ENCODE results near the gene C10orf105. TPM values are rescaled to one million over a fixed set of nuclear protein-coding genes. Genes with fewer than 3 reads are reported as not detected.

The C10orf105 gene
- total RNA-seq, 2 experiments from 2014 or later = 0.09 to 0.15 TPM

GRCh38 chr10:71727105-71727737 is 7.6 kb upstream of the C10orf105 start:
- DNase-seq (ENCODE audit: low spot score) = peak; percentile 84
- Histone ChIP-seq H3K4me3 (ENCODE audit: low read depth, low read length, poor library complexity, severe bottlenecking) (peak overlapping the region; percentile 56), H4K20me1 (ENCODE audit: insufficient read depth, low read length) (no peaks in the 10 kb centered on the region), H3K9me3 (ENCODE audit: low read length) (no peaks in the 10 kb centered on the region), H3K4me1 (ENCODE audit: insufficient read depth, low read length, poor library complexity, severe bottlenecking) (peaks cover 55% of the 10 kb centered on the region), H3K79me2 (ENCODE audit: insufficient read depth, low read depth, low read length) (no peaks in the 10 kb centered on the region), H3K9me2 (ENCODE audit: insufficient read depth, low read length) (no peaks in the 10 kb centered on the region), H3K36me3 (ENCODE audit: insufficient read depth, low read length) (no peaks in the 10 kb centered on the region), H3K4me2 (ENCODE audit: low read length) (peak overlapping the region; percentile 91), H2AFZ (ENCODE audit: low read length) (peak overlapping the region; percentile 69; the same call in 1 of the 2 replicates), H3K27ac (ENCODE audit: low read depth, low read length, poor library complexity, severe bottlenecking) (peak overlapping the region; percentile 95)
- intact Hi-C loops (cut with micrococcal nuclease; ENCODE audit: unreplicated experiment) = loop anchor here (1.0 to 10.0 kb wide), 3 partner anchors 21 to 168 kb away; no protein-coding TSS in a partner anchor
- POLR2A ChIA-PET = interaction anchor here (0.9 to 1.1 kb wide), 2 partner anchors 30 to 40 kb away, joined by 3 to 4 read pairs; no protein-coding TSS in a partner anchor
- no peak; the same call in 1 of the 2 replicates for TF ChIP-seq CTCF (conservative IDR thresholded peaks at IDR 0.05; ENCODE audit: low read length)
- no peak for TF ChIP-seq EZH2phosphoT487 (IDR thresholded peaks at IDR 0.05; ENCODE audit: borderline replicate concordance, low read depth, low read length)
- no TSS peak for BruUV-seq (replicated peaks)
- CTCF ChIA-PET (ENCODE audit: unreplicated experiment) = interaction anchor here (0.8 to 1.3 kb wide), 4 partner anchors 22 to 85 kb away, joined by 3 to 5 read pairs (median 3); no protein-coding TSS in a partner anchor

DNA sequence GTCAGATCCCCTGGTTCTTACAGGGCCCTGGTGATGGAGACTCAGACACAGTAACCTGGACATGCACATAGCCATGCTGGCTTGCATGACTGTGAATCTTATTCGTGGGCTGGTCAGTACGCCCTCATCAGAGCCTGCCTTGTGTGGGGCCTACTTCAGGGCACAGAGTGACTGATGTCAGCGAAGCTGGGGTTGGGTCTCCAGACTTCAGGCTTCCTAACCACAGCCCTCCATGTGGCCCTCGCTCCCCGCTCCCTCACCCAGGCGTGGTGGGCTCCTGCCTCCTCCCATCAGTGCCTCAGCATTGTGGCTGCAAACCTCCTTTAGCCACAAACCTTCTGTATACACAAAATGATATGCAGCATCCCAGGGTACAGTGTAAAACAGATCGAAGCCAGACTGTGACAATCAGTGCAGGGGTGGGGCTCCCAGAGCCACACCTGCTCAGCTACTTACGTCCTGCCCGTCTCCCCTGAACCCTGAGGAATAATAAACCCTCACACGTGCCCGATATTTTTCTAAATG is 7.1 kb upstream of the C10orf105 start:
- no peak for DNase-seq (ENCODE audit: low spot score)
- POLR2A ChIA-PET = interaction anchor here (0.9 to 1.1 kb wide), 2 partner anchors 31 to 41 kb away, joined by 3 to 4 read pairs; no protein-coding TSS in a partner anchor
- H3K4me1 ChIP-seq (ENCODE audit: insufficient read depth, low read length, poor library complexity, severe bottlenecking) = peaks cover 55% of the 10 kb centered on the region
- CTCF ChIA-PET (ENCODE audit: unreplicated experiment) = interaction anchor here (0.8 to 2.0 kb wide), 5 partner anchors 10 to 85 kb away, joined by 3 to 6 read pairs (median 3); partner anchors contain the start of gene VSIR
- no peaks in the 10 kb centered on the region for H3K9me3 ChIP-seq (ENCODE audit: low read length)
- H3K79me2 ChIP-seq (ENCODE audit: insufficient read depth, low read depth, low read length) = no peaks in the 10 kb centered on the region
- no peak for TF ChIP-seq CTCF (conservative IDR thresholded peaks at IDR 0.05; ENCODE audit: low read length)
- no peak for TF ChIP-seq EZH2phosphoT487 (IDR thresholded peaks at IDR 0.05; ENCODE audit: borderline replicate concordance, low read depth, low read length)
- no peaks in the 10 kb centered on the region for H4K20me1 ChIP-seq (ENCODE audit: insufficient read depth, low read length)
- peak overlapping the region; percentile 91 for H3K4me2 ChIP-seq (ENCODE audit: low read length)
- H3K27ac ChIP-seq (ENCODE audit: low read depth, low read length, poor library complexity, severe bottlenecking) = peak overlapping the region; percentile 95
- no peaks in the 10 kb centered on the region for H3K36me3 ChIP-seq (ENCODE audit: insufficient read depth, low read length)
- no peaks in the 10 kb centered on the region for H3K9me2 ChIP-seq (ENCODE audit: insufficient read depth, low read length)
- peak overlapping the region; percentile 69; the same call in 1 of the 2 replicates for H2AFZ ChIP-seq (ENCODE audit: low read length)
- no TSS peak for BruUV-seq (replicated peaks)
- peak overlapping the region; percentile 1 for H3K4me3 ChIP-seq (ENCODE audit: low read depth, low read length, poor library complexity, severe bottlenecking)
- intact Hi-C loops (cut with micrococcal nuclease; ENCODE audit: unreplicated experiment) = loop anchor here (1.0 to 10.0 kb wide), 5 partner anchors 22 to 168 kb away; partner anchors contain the start of gene VSIR

Data from OCI-LY7 (cell line).